SU-DHL-6 (cell line): ENCODE results near the gene PRM1.

Experiments
- CTCF ChIP-seq: fragments of 200-600 bp; sonication (generic); IDR thresholded peaks from one replicate; pipeline ENCODE4 v1.5.1; 2017; ENCODE audit warnings: antibody characterized with exemption, mild to moderate bottlenecking, low read length, moderate library complexity; ENCODE audit not compliant: insufficient read depth, poor library complexity, severe bottlenecking
- EZH2phosphoT487 ChIP-seq: fragments of 200-600 bp; sonication (generic), shearing (Covaris generic); conservative IDR thresholded peaks from 2 replicates; pipeline ENCODE4 v1.6.1; 2018; ENCODE audit warnings: mild to moderate bottlenecking, antibody characterized with exemption, low read length, moderate library complexity, mixed read lengths

GRCh38 chr16:11235703-11235991 lies 45.5 kb downstream of the PRM1 start:
- TF ChIP-seq CTCF (no peak), EZH2phosphoT487 (no peak)
